A549 (cell line): ENCODE data around the gene TSPAN15. TPM values are rescaled to one million over a fixed set of nuclear protein-coding genes. Genes with fewer than 3 reads are reported as not detected.

ENCODE experiments used
- ATAC-seq, 2 experiments: fragments of 200-7000 bp in 1 of 2; fragments of >200 bp in 1 of 2; cut with Nextera tagmentation in 1 of 2; cut with Tn5 transposase in 1 of 2; 3 replicates each; pipeline versions ENCODE4 v1.8.0 to v1.9.1; 2018 to 2020; ENCODE audit warnings: mild to moderate bottlenecking in 1 of 2, moderate library complexity in 1 of 2
- CTCF ChIA-PET: fragments of 300-600 bp; sonication (Branson Sonifier 250); formaldehyde crosslinking; extraction: SDS; loops from one replicate; lab custom pipeline; 2021; ENCODE audit warnings: antibody characterized with exemption, inconsistent platforms; lab: Yijun Ruan, JAX
- POLR2A ChIA-PET: fragments of 350-600 bp; formaldehyde crosslinking; extraction: SDS; loops from one replicate; lab custom pipeline; 2021; ENCODE audit warnings: antibody characterized with exemption, inconsistent platforms; lab: Yijun Ruan, JAX
- DNase-seq, 2 experiments: peaks; one replicate each; pipeline versions ENCODE4 v3.0.0 to v3.0.0-alpha.2; 2011 to 2016; ENCODE audit warnings: low read depth in 1 of 2, low spot score in 1 of 2
- FAIRE-seq: peaks from 2 replicates; lab custom pipeline; 2011; peaks lifted over from hg19 to GRCh38; lab: Jason Lieb, UNC
- H3K27ac ChIP-seq, 2 experiments: fragments of >200 bp; sonication (Bioruptor Twin); formaldehyde crosslinking; 3 replicates each; pipeline ENCODE4 v1.5.1; 2016 to 2017
- H3K4me1 ChIP-seq: fragments of >200 bp; sonication (Bioruptor Twin); formaldehyde crosslinking; 3 replicates; pipeline ENCODE4 v1.6.1; 2016
- H3K4me2 ChIP-seq: fragments of >200 bp; sonication (Bioruptor Twin); formaldehyde crosslinking; 3 replicates; pipeline ENCODE4 v1.6.1; 2016
- H3K4me3 ChIP-seq: fragments of >200 bp; sonication (Bioruptor Twin); formaldehyde crosslinking; 3 replicates; pipeline ENCODE4 v1.5.1; 2016
- H3K9me3 ChIP-seq: fragments of >200 bp; sonication (Bioruptor Twin); formaldehyde crosslinking; 3 replicates; pipeline ENCODE4 v1.6.1; 2016
- CEBPB ChIP-seq, 2 experiments: fragments of >200 bp in 1 of 2; sonication (Bioruptor Twin) in 1 of 2; formaldehyde crosslinking in 1 of 2; IDR thresholded peaks; 2 replicates each; pipeline ENCODE4 v1.6.1; 2012 to 2016
- CHD4 ChIP-seq: fragments of 200-600 bp; sonication (generic); IDR thresholded peaks from 2 replicates; pipeline ENCODE4 v1.6.1; 2016; ENCODE audit warnings: antibody characterized with exemption, mild to moderate bottlenecking, borderline replicate concordance
- CTCF ChIP-seq: fragments of >200 bp; sonication (Bioruptor Twin); formaldehyde crosslinking; IDR thresholded peaks from 3 replicates; pipeline ENCODE4 v1.5.1; 2016
- EHMT2 ChIP-seq: fragments of 200-600 bp; sonication (generic); IDR thresholded peaks from 2 replicates; pipeline ENCODE4 v1.6.1; 2016; ENCODE audit warnings: antibody characterized with exemption, low read depth, mild to moderate bottlenecking, moderate library complexity
- ESRRA ChIP-seq: fragments of 150-350 bp; IDR thresholded peaks from 2 replicates; pipeline ENCODE4 v1.6.1; 2014; ENCODE audit warnings: mild to moderate bottlenecking, low read length, borderline replicate concordance
- FOSB ChIP-seq: fragments of 250-450 bp; sonication (Bioruptor Pico); IDR thresholded peaks from 2 replicates; pipeline ENCODE4 v1.5.0; 2020; ENCODE audit warnings: mild to moderate bottlenecking, moderate library complexity
- FOSL2 ChIP-seq, 2 experiments: fragments of 450-650 bp in 1 of 2; fragments of >200 bp in 1 of 2; sonication (Bioruptor Twin) in 1 of 2; formaldehyde crosslinking; IDR thresholded peaks; 2 replicates each; pipeline versions ENCODE4 v1.5.0 to v1.6.1; 2016 to 2020; ENCODE audit warnings: mild to moderate bottlenecking in 1 of 2, moderate library complexity in 1 of 2
- FOXS1 ChIP-seq: fragments of 250-450 bp; sonication (Bioruptor Pico); IDR thresholded peaks from 2 replicates; pipeline ENCODE4 v1.5.0; 2020; ENCODE audit warnings: mild to moderate bottlenecking, moderate library complexity
- HES2 ChIP-seq: fragments of >200 bp; sonication (Bioruptor Twin); formaldehyde crosslinking; IDR thresholded peaks from 2 replicates; pipeline ENCODE4 v1.6.1; 2016
- HMGXB4 ChIP-seq: fragments of 250-450 bp; sonication (Bioruptor Pico); IDR thresholded peaks from 2 replicates; pipeline ENCODE4 v1.5.0; 2021; ENCODE audit warnings: mild to moderate bottlenecking, moderate library complexity, borderline replicate concordance
- HOXA7 ChIP-seq: fragments of 250-450 bp; sonication (Bioruptor Pico); IDR thresholded peaks from 2 replicates; pipeline ENCODE4 v1.5.0; 2020; ENCODE audit warnings: mild to moderate bottlenecking, moderate library complexity
- JUNB ChIP-seq: fragments of >200 bp; sonication (Bioruptor Twin); formaldehyde crosslinking; IDR thresholded peaks from 2 replicates; pipeline ENCODE4 v1.6.1; 2016
- MAZ ChIP-seq: fragments of 150-350 bp; IDR thresholded peaks from 2 replicates; pipeline ENCODE4 v1.6.1; 2014; ENCODE audit warnings: antibody characterized with exemption, low read depth, low read length, borderline replicate concordance
- MYC ChIP-seq: IDR thresholded peaks from 2 replicates; pipeline ENCODE4 v1.6.1; 2012; ENCODE audit warnings: mild to moderate bottlenecking, inconsistent platforms, low read length, improper control_type of control experiment, borderline replicate concordance
- NPAS2 ChIP-seq: fragments of 250-450 bp; sonication (Bioruptor Pico); IDR thresholded peaks from 2 replicates; pipeline ENCODE4 v1.8.0; 2022; ENCODE audit warnings: mild to moderate bottlenecking, moderate library complexity, borderline replicate concordance
- NR3C1 ChIP-seq: fragments of >200 bp; sonication (Bioruptor Twin); formaldehyde crosslinking; IDR thresholded peaks from 3 replicates; pipeline ENCODE4 v1.6.1; 2017
- PHF8 ChIP-seq: fragments of 200-600 bp; sonication (generic); IDR thresholded peaks from 2 replicates; pipeline ENCODE4 v1.6.1; 2016; ENCODE audit warnings: low read depth, mild to moderate bottlenecking, antibody characterized with exemption, moderate library complexity, borderline replicate concordance
- POLR2A ChIP-seq: IDR thresholded peaks from 2 replicates; pipeline ENCODE4 v1.6.1; 2012; ENCODE audit warnings: mild to moderate bottlenecking, low read length
- RCOR1 ChIP-seq: fragments of 150-350 bp; IDR thresholded peaks from 2 replicates; pipeline ENCODE4 v1.6.1; 2014; ENCODE audit warnings: antibody characterized with exemption, low read length, low read depth
- REST ChIP-seq: fragments of 200-600 bp; sonication (generic); IDR thresholded peaks from 2 replicates; pipeline ENCODE4 v1.6.1; 2016; ENCODE audit warnings: antibody characterized with exemption, mild to moderate bottlenecking, moderate library complexity
- TFCP2L1 ChIP-seq: fragments of 250-450 bp; sonication (Bioruptor Pico); IDR thresholded peaks from 2 replicates; pipeline ENCODE4 v1.5.0; 2021; ENCODE audit warnings: mild to moderate bottlenecking
- USF2 ChIP-seq: fragments of 450-650 bp; IDR thresholded peaks from 2 replicates; pipeline ENCODE4 v1.6.1; 2014; ENCODE audit warnings: antibody characterized with exemption
- ZC3H11A ChIP-seq: fragments of 450-650 bp; IDR thresholded peaks from 2 replicates; pipeline ENCODE4 v1.6.1; 2014; ENCODE audit warnings: antibody characterized with exemption, mild to moderate bottlenecking
- ZNF302 ChIP-seq: fragments of 250-450 bp; sonication (Bioruptor Pico); IDR thresholded peaks from 2 replicates; pipeline ENCODE4 v1.9.0; 2021; ENCODE audit warnings: inconsistent platforms, mild to moderate bottlenecking, moderate library complexity
- WGBS: methylation state at CpG from one replicate; pipeline ENCODE4 v1.1.6; 2017; ENCODE audit errors: missing lambda C conversion rate; 5-methylcytosine and 5-hydroxymethylcytosine counted together
- polyA plus RNA-seq, 4 experiments: library from polyadenylated mRNA; depleted of rRNA in 3 of 4; stranded (reverse); fragments of >200 nt; fragmentation: RNase III in 1 of 4; extraction: RNeasy Plus Mini Kit Qiagen cat#74134 plus additional on column Dnase treatment in 1 of 4; gene quantifications; 2 replicates in 3 of 4; 3 replicates in 1 of 4; pipeline ENCODE4 v1.2.3, GENCODE V29; 2011 to 2017
- TF ChIP-seq, protein P1 (sequence below): IDR thresholded peaks from 2 replicates; pipeline ENCODE4 v1.6.1; 2012; ENCODE audit warnings: low read depth, borderline replicate concordance

TSPAN15 gene
- polyA plus RNA-seq, 2 of the 4 experiments (the other 2 are of a cell fraction): 49.3 to 89.6 TPM

DNA sequence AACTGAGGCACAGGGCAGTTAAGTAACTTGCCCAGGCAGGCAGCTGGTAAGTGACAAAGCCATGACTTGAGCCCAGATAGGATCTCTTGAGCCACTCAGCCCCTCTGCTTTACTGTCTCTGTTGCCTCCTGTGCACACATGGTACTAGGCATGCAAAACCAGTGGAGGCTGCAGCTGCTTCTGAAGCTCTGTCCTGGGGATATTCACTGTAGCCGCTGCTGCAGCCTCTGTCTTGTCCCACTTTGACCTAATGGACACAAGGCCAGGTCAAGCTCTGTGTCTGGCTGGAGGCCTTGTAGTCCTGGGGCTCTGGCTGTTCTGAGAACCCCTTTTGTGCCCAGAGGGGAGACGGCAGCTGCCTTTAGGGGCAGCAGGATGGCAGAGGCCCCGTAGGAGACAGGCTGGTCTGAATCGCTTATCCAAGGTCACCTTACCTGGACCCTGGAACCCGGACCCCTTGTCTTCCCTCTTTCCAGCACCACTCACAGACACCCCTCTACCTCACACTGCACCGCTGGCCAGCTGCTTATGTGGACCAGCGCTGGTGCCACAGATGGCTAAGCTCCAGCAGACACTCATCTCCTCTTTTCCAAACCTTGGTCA, 57.6 kb downstream of the TSPAN15 start:
- no peak overlapping the region for H3K27ac ChIP-seq
- no peak overlapping the region for H3K4me3 ChIP-seq
- FAIRE-seq (no peak), DNase-seq (no peak), ATAC-seq (no peak)
- H3K4me1 ChIP-seq: peaks cover 13% of the 10 kb centered on the region
- POLR2A ChIA-PET: interaction anchor here (0.8 kb wide), 1 partner anchor 17 kb away, joined by 3 read pairs; no protein-coding TSS in a partner anchor
- 87% methylated on average over 6 of the region's 7 CpGs for WGBS
- H3K9me3 ChIP-seq: no peaks in the 10 kb centered on the region
- no peak overlapping the region for H3K4me2 ChIP-seq
- CTCF ChIA-PET: interaction anchor here (0.7 to 16.2 kb wide), 21 partner anchors 9 to 347 kb away, joined by 3 to 385 read pairs (median 13); partner anchors contain the start of genes TACR2 and TSPAN15
- TF ChIP-seq HOXA7 (CRISPR knock-in tag): no peak
- no peak for TF ChIP-seq PHF8
- TF ChIP-seq USF2: no peak
- TF ChIP-seq MYC: no peak
- no peak for TF ChIP-seq CEBPB (IDR thresholded peaks at IDR 0.05)
- no peak for TF ChIP-seq RCOR1
- TF ChIP-seq POLR2A: no peak; the same call in 1 of the 2 replicates
- TF ChIP-seq NPAS2 (CRISPR knock-in tag): no peak
- no peak for TF ChIP-seq ZNF302 (CRISPR knock-in tag)
- TF ChIP-seq REST: no peak
- no peak for TF ChIP-seq FOXS1 (CRISPR knock-in tag)
- TF ChIP-seq ESRRA: no peak
- no peak for TF ChIP-seq NR3C1
- no peak for TF ChIP-seq HMGXB4 (CRISPR knock-in tag)
- TF ChIP-seq TFCP2L1 (CRISPR knock-in tag): no peak
- TF ChIP-seq JUNB: no peak
- no peak for TF ChIP-seq FOSB (CRISPR knock-in tag)
- TF ChIP-seq CTCF: no peak

DNA sequence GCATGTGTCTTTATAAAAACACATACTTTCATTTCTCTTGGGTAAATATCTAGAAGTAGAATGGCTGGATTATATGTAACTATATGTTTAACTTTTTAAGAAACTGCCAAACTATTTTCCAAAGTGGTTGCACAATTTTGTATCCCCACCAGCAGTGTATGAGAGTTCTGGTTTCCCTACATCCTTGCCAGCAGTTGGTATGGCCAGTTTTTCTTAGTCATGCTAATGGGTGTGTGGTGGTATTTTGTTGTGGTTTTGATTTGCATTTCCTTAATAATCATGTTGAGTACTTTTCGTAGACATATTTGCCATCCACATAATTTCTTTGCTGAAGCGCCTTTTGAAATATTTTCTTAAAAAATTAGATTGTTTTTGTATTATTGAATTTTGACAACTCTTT, 61.6 kb downstream of the TSPAN15 start:
- ChIA-PET CTCF (interaction anchor here (0.6 to 16.2 kb wide), 6 partner anchors 9 to 128 kb away, joined by 3 to 385 read pairs (median 5); no protein-coding TSS in a partner anchor), POLR2A (no interaction called here)
- H3K9me3 ChIP-seq: no peaks in the 10 kb centered on the region
- no peak overlapping the region for H3K27ac ChIP-seq
- H3K4me3 ChIP-seq: no peak overlapping the region
- H3K4me1 ChIP-seq: no peaks in the 10 kb centered on the region
- DNase-seq: no peak
- no peak for FAIRE-seq
- 80% methylated on average over 2 of the region's 2 CpGs for WGBS
- H3K4me2 ChIP-seq: no peak overlapping the region
- no peak for ATAC-seq
- no peak for TF ChIP-seq CTCF
- TF ChIP-seq HES2: no peak
- no peak for TF ChIP-seq FOSL2 (IDR thresholded peaks at IDR 0.05)
- TF ChIP-seq FOSL2 (CRISPR knock-in tag; IDR thresholded peaks at IDR 0.05): no peak
- no peak for TF ChIP-seq MAZ
- TF ChIP-seq, protein P1, sequence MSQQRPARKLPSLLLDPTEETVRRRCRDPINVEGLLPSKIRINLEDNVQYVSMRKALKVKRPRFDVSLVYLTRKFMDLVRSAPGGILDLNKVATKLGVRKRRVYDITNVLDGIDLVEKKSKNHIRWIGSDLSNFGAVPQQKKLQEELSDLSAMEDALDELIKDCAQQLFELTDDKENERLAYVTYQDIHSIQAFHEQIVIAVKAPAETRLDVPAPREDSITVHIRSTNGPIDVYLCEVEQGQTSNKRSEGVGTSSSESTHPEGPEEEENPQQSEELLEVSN: no peak
- no peak for TF ChIP-seq CHD4
- TF ChIP-seq EHMT2: no peak
- TF ChIP-seq TFCP2L1 (CRISPR knock-in tag): no peak
- no peak for TF ChIP-seq ZC3H11A
